ENCODE results near the gene TMEM200B.
"Not testable (repeated sequence)": the region's sequence is repeated elsewhere in the genome, so short reads cannot be mapped to it uniquely, and the experiment has no call there.

Gene TMEM200B

DNA sequence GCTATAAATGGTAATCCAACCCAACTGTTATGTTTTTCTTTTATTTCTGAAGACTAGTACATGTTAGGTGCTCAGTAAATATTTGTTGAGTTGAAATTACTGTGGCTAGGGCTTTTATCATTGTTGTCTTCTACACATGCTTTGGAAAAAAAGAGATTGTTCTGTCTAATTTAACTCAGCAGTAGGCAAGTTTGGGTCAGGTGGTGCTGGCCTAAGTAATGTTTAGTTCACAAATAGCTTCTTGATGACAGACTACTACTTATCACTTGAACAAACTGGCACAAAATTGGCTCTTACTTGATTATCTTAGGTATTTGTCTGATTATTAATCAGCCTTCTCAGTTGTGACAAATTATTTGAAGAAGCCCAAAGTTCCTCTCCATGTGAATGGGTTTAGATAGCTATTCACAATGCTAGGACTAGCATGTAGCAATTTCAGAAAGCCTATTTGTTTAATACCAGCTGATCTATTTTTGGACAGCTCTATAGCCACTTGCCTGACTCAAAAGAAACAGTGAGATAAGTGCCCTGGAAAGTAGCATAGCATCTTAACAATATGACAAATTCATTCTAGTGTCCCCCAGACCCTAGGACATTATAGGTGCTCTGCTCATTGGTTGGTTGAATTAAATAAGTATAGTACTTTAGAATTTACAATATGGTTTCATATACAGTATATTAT lies 32.6 kb downstream of the TMEM200B start:
- no peak for ATAC-seq (ENCODE audit: low read depth)
- no peak for DNase-seq (ENCODE audit: low spot score)
- H3K9me3 ChIP-seq (ENCODE audit: severe bottlenecking): no peaks in the 10 kb centered on the region
- H3K27ac ChIP-seq (ENCODE audit: poor library complexity, severe bottlenecking): no peak overlapping the region
- TF ChIP-seq, protein P1, sequence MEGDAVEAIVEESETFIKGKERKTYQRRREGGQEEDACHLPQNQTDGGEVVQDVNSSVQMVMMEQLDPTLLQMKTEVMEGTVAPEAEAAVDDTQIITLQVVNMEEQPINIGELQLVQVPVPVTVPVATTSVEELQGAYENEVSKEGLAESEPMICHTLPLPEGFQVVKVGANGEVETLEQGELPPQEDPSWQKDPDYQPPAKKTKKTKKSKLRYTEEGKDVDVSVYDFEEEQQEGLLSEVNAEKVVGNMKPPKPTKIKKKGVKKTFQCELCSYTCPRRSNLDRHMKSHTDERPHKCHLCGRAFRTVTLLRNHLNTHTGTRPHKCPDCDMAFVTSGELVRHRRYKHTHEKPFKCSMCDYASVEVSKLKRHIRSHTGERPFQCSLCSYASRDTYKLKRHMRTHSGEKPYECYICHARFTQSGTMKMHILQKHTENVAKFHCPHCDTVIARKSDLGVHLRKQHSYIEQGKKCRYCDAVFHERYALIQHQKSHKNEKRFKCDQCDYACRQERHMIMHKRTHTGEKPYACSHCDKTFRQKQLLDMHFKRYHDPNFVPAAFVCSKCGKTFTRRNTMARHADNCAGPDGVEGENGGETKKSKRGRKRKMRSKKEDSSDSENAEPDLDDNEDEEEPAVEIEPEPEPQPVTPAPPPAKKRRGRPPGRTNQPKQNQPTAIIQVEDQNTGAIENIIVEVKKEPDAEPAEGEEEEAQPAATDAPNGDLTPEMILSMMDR (IDR thresholded peaks at IDR 0.05; ENCODE audit: poor library complexity, severe bottlenecking): no peak
- H3K27me3 ChIP-seq (ENCODE audit: insufficient read depth, poor library complexity, severe bottlenecking): no peaks in the 10 kb centered on the region
- H3K4me1 ChIP-seq (ENCODE audit: insufficient read depth, poor library complexity, severe bottlenecking): peaks cover 14% of the 10 kb centered on the region
- H3K4me3 ChIP-seq (ENCODE audit: severe bottlenecking): no peak overlapping the region
- no peaks in the 10 kb centered on the region for H3K36me3 ChIP-seq (ENCODE audit: low read depth)

- H3K4me3 ChIP-seq (ENCODE audit: severe bottlenecking): no peak overlapping the region
- no peaks in the 10 kb centered on the region for H3K36me3 ChIP-seq (ENCODE audit: low read depth)
- no peak overlapping the region for H3K27ac ChIP-seq (ENCODE audit: poor library complexity, severe bottlenecking)
- no peak for ATAC-seq (ENCODE audit: low read depth)
- peaks cover 2% of the 10 kb centered on the region for H3K9me3 ChIP-seq (ENCODE audit: severe bottlenecking)
- TF ChIP-seq, protein P1 (IDR thresholded peaks at IDR 0.05; ENCODE audit: poor library complexity, severe bottlenecking): no peak
- no peaks in the 10 kb centered on the region for H3K4me1 ChIP-seq (ENCODE audit: insufficient read depth, poor library complexity, severe bottlenecking)
- no peak for DNase-seq (ENCODE audit: low spot score)
- no peaks in the 10 kb centered on the region for H3K27me3 ChIP-seq (ENCODE audit: insufficient read depth, poor library complexity, severe bottlenecking)
Observed at GRCh38 chr1:29084196-29084521, 39.5 kb downstream of the TMEM200B start.

- ATAC-seq (ENCODE audit: low read depth) (no peak), DNase-seq (ENCODE audit: low spot score) (no peak)
- H3K9me3 ChIP-seq (ENCODE audit: severe bottlenecking): peaks cover 2% of the 10 kb centered on the region
- TF ChIP-seq, protein P1 (IDR thresholded peaks at IDR 0.05; ENCODE audit: poor library complexity, severe bottlenecking): no peak
- no peaks in the 10 kb centered on the region for H3K27me3 ChIP-seq (ENCODE audit: insufficient read depth, poor library complexity, severe bottlenecking)
- no peak overlapping the region for H3K27ac ChIP-seq (ENCODE audit: poor library complexity, severe bottlenecking)
- no peaks in the 10 kb centered on the region for H3K4me1 ChIP-seq (ENCODE audit: insufficient read depth, poor library complexity, severe bottlenecking)
- no peaks in the 10 kb centered on the region for H3K36me3 ChIP-seq (ENCODE audit: low read depth)
- H3K4me3 ChIP-seq (ENCODE audit: severe bottlenecking): no peak overlapping the region
Observed at GRCh38 chr1:29083317-29084195, 40.1 kb downstream of the TMEM200B start.

DNA sequence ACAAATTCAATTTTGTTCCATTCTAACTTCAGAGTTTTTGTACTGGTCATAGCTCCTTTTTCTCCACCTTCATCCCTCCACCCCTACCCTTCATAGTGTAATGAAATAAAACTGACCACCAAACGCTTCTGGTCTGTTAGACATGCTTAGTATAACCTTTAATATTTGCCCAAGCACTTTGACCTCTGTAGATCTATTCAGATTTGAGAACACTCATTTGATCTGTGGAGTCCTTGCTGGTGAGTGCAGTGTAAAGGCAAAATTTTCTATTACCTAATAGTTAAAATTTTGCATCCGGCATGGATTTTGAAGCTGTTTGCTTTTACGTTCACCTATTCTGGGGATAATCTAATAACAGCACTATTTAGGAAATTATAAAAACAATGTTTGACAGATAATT lies 41.2 kb downstream of the TMEM200B start:
- TF ChIP-seq, protein P1 (IDR thresholded peaks at IDR 0.05; ENCODE audit: poor library complexity, severe bottlenecking): no peak
- Histone ChIP-seq H3K36me3 (ENCODE audit: low read depth) (no peaks in the 10 kb centered on the region), H3K4me3 (ENCODE audit: severe bottlenecking) (no peak overlapping the region), H3K9me3 (ENCODE audit: severe bottlenecking) (peaks cover 2% of the 10 kb centered on the region), H3K27ac (ENCODE audit: poor library complexity, severe bottlenecking) (no peak overlapping the region), H3K27me3 (ENCODE audit: insufficient read depth, poor library complexity, severe bottlenecking) (no peaks in the 10 kb centered on the region), H3K4me1 (ENCODE audit: insufficient read depth, poor library complexity, severe bottlenecking) (no peaks in the 10 kb centered on the region)
- ATAC-seq (ENCODE audit: low read depth) (no peak), DNase-seq (ENCODE audit: low spot score) (no peak)

GRCh38 chr1:29081201-29081600 lies 42.5 kb downstream of the TMEM200B start:
- no peak overlapping the region for H3K27ac ChIP-seq (ENCODE audit: poor library complexity, severe bottlenecking)
- H3K4me1 ChIP-seq (ENCODE audit: insufficient read depth, poor library complexity, severe bottlenecking): no peaks in the 10 kb centered on the region
- H3K36me3 ChIP-seq (ENCODE audit: low read depth): no peaks in the 10 kb centered on the region
- no peaks in the 10 kb centered on the region for H3K27me3 ChIP-seq (ENCODE audit: insufficient read depth, poor library complexity, severe bottlenecking)
- peaks cover 5% of the 10 kb centered on the region for H3K9me3 ChIP-seq (ENCODE audit: severe bottlenecking)
- no peak for ATAC-seq (ENCODE audit: low read depth)
- DNase-seq (ENCODE audit: low spot score): no peak
- H3K4me3 ChIP-seq (ENCODE audit: severe bottlenecking): no peak overlapping the region
- TF ChIP-seq, protein P1 (IDR thresholded peaks at IDR 0.05; ENCODE audit: poor library complexity, severe bottlenecking): no peak

- not testable (repeated sequence) for H3K9me3 ChIP-seq (ENCODE audit: severe bottlenecking); H3K4me3 ChIP-seq (ENCODE audit: severe bottlenecking); ATAC-seq (ENCODE audit: low read depth); DNase-seq (ENCODE audit: low spot score); H3K27ac ChIP-seq (ENCODE audit: poor library complexity, severe bottlenecking); H3K4me1 ChIP-seq (ENCODE audit: insufficient read depth, poor library complexity, severe bottlenecking); H3K36me3 ChIP-seq (ENCODE audit: low read depth); H3K27me3 ChIP-seq (ENCODE audit: insufficient read depth, poor library complexity, severe bottlenecking)
Observed at GRCh38 chr1:29079916-29080629, 43.6 kb downstream of the TMEM200B start.
